ENCODE results near the gene ITPR2.
"Not testable (repeated sequence)": the region's sequence is repeated elsewhere in the genome, so short reads cannot be mapped to it uniquely, and the experiment has no call there.

ITPR2 gene

GRCh38 chr12:26699237-26699636 is 133.8 kb downstream of the ITPR2 start:
- DNase-seq, result no peak

GRCh38 chr12:26698186-26698585 is 134.8 kb downstream of the ITPR2 start:
- DNase-seq, result no peak

GRCh38 chr12:26697217-26697616 is 135.8 kb downstream of the ITPR2 start:
- DNase-seq, result no peak

GRCh38 chr12:26696613-26697092 is 136.3 kb downstream of the ITPR2 start:
- no peak for DNase-seq

GRCh38 chr12:26696048-26696612 is 136.9 kb downstream of the ITPR2 start:
- DNase-seq, result no peak

DNA sequence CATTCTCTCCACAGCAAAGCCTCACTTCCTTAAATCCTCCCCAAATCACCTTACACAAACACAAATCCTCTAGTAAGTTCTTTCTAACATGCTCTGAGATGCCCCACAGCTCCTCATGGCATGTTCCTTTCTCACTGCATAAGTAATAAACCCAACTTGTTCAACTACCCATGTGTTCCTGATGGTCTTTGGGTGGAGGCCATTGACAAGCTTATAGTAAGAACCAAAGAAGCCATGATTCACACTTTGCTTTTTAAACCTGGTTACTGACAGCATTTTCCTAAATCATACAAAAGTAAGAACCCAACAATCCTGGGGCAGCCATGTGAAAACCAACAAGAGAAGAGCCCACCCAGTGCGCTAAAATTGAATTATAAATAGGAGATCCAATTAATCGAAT is 138.6 kb downstream of the ITPR2 start:
- no peak for DNase-seq

GRCh38 chr12:26692407-26692806 is 140.6 kb downstream of the ITPR2 start:
- no peak for DNase-seq

DNA sequence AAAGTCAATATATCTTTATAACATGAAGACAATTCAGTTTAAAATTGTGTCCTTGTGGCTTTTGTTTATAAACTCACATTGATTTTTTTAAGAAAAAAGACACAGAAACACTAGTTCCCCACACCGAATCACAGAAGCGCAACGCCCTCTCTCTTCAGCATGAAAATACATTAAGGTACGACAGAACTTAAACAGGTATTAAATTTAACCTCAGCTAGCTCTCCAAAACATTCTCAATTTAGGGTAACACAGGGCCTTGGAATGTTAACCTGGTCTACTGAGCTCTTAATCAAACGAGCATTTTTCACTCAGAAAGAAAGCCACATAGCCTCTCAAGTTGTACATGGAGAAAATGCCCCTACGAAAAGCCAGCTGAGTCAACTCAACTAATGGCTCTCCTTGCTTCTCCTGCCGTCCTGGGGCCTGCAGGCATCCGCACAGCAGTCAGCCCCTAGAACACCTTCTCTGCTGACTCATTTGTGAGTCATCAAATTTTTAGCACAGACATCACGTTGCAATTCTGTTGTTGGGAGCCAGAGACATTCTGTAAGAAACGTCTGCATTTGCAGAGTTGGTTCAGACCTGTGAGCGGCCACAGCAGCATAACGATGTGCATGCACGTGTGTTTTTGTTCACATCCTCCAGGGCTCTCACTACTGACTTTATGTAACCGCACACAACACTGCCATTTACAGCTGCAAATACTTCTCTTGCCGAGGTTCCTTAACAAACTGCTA is 141.6 kb downstream of the ITPR2 start:
- DNase-seq, result no peak

DNA sequence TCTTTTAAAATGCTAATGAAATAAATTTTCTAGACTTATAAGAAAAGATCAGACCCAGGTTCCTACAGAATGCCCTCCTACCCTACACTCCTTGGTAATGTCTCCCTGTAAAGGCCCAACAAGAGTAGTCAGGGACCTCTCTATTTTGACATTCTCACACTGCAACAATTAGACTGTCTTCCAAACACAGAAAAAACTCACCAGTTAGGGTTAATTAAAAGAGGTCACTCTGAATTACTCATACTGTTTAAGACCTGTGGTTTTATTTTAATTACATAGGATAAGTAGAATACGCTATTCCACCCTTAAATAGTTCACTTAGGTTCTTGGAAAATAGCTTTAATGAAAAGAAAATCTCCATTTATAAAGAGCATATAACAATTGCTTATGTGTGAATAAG is 142.4 kb downstream of the ITPR2 start:
- DNase-seq, result no peak

GRCh38 chr12:26689281-26689841 is 143.6 kb downstream of the ITPR2 start:
- no peak for DNase-seq

DNA sequence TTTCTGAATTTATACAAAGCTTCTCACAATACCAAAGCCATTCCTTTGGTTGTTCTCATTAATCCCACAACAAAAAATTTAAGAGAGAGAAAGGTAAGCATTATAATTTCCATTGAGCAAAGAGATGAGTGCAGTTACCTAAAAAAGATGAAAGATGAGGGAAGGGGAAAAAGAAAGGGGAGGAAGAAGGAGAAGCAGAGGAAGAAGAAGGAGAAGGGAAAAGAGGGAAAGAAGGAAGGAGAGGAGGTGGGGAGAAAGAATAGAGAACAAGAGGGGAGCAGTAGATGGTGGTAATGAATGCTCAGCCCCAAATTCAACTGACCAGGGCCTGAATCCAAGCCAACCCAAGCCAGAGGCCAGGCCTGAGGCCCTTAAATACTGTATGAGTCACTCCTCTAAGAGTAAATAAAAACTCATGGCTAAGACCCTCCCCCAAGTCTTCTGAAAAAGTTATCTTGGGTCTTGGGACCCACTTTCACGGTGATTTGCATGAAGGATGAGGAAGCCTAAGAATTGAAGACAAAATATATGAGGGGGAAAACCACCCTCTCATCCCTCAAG is 144.6 kb downstream of the ITPR2 start:
- no peak for DNase-seq

DNA sequence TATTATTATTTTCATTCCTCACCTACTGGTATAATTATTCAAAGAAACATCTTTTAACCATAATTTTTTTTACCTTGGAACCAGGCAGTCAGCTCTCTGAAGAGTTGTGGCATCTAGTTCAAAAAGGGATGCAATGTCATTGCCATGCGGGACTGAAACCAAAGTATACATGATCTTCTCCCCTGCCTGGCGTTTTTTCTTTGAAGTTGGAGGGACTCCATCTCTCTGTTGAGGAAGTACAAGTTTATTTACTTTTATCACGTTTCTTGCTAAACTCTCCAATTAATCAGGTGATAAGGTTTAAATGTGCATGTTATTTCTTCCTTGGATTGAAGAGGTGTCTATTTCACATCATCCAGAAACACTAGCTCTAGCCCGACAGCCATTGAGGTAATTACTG is 146.6 kb downstream of the ITPR2 start:
- no peak for DNase-seq

- no peak for DNase-seq
Measured at GRCh38 chr12:26684101-26684500, 148.9 kb downstream of the ITPR2 start.

- DNase-seq, result no peak
Measured at GRCh38 chr12:26683443-26683842, 149.6 kb downstream of the ITPR2 start.

DNA sequence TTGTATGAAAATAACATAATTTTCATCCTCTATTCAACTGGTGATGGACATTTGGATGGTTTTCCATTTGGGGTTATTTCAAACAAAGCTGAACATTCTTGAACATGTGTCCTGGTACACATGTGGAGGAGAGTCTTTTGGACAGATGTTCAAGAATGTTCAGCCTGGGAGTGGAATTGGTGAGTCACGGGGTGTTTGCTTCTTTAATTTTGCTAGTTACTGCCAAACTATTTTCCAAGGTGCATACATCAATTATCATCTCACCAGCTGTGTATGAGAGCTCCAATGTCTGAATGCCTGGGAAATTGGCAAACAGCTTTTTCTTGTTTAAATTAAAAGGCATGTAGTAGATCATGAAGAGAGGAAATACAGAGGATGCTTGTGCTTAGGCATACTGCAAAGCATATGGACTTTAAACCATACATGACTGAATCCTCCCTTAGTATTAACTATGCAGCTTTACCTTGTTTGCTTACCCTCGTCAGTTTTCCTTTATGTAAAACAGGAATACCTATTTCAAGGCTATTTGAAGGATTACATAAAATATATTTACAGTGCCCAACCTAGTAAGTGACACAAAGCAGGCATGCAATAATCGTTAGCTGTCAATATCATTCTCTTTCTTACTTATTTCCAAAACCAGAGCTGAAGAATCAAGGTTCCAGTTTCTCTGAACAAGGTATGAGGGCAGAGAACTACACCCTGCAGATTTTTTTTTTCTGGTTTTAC is 152.1 kb downstream of the ITPR2 start:
- no peak for DNase-seq

DNA sequence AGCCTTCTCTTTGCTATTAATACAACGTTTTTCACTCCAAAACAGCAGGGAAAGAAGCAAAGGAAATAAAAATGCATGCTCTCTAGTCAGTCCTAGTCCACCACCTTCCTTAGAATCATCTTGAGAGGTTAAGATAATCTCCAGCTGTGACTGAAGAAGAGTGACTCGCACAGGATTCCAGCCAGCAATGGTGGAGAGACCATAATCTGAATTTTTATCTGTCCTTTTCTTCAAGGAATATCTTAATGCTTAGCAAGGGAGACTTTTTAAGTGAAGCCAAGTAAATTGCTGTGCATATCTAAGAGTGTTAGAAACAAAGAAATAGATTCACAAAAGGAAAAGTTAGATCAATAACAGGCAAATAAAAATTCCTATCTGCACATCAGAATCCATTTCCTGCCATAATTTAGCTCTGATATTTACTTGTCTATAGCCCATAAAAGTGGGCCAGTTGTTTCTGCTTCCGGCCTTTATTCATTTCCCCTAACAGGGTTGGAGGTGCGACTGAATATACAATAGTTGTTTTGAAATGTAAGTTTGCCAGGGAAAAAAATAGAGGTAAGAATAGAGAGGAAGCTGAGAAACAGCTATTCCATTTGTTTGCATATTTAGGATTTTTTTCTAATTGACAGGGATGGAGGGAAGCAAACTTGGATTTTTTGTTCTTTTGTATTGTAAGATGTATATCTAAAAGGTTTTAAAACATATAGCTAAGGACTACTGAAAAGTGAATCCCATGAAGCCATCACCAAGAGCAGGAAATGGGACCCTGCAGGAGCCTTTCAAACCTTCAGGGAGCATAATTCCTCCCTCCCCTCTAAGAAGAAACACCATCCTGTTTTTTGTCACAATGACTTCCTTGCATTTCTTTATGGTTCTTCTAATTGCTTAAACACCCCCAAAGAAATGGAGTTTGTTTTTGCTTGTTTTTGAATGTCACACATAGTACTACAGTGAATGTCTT is 154.0 kb downstream of the ITPR2 start:
- no peak for DNase-seq

DNA sequence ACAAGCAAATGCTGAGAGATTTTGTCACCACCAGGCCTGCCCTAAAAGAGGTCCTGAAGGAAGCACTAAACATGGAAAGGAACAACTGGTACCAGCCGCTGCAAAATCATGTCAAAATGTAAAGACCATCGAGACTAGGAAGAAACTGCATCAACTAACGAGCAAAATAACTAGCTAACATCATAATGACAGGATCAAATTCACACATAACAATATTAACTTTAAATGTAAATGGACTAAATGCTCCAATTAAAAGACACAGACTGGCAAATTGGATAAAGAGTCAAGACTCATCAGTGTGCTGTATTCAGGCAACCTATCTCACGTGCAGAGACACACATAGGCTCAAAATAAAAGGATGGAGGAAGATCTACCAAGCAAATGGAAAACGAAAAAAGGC is 161.5 kb downstream of the ITPR2 start:
- DNase-seq, result not testable (repeated sequence)

DNA sequence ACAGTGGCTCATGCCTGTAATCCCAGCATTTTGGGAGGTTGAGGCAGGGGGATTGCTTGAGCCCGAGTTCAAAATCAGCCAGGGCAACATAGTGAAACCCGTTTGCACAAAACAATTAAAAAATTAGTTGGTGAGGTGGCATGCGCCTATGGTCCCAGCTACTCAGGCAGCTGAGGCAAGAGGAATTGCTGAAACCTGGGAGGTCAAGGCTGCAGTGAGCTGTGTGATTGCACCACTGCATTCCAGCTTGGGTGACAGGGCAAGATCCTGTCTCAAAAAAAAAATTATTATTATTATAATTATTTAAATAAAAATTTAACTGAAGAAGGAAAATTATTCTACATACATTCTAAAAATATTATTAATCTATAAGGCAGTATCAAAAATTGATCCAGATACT is 164.1 kb downstream of the ITPR2 start:
- no peak for DNase-seq

DNA sequence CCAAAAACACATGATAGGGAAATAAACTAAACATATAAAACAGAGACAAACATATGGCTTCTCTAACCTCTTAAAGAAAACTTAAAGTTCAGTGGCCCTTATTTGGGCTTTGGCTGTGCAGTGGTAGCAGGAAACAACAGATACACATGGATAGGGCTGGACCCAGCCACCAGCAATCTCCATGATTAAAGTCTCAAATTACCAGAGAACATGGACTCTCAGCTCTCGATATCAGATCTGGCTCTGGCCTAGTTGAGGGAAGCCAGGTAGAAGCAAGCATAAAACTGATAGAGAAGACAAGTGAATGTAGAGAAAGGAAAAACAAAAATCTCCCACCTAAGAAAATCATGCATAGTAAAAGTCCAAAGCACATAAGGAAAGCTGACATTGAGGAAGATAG is 164.8 kb downstream of the ITPR2 start:
- no peak for DNase-seq

- DNase-seq, result no peak
Measured at GRCh38 chr12:26666286-26666685, 166.7 kb downstream of the ITPR2 start.

GRCh38 chr12:26661399-26661798 is 171.6 kb downstream of the ITPR2 start:
- no peak for DNase-seq

DNA sequence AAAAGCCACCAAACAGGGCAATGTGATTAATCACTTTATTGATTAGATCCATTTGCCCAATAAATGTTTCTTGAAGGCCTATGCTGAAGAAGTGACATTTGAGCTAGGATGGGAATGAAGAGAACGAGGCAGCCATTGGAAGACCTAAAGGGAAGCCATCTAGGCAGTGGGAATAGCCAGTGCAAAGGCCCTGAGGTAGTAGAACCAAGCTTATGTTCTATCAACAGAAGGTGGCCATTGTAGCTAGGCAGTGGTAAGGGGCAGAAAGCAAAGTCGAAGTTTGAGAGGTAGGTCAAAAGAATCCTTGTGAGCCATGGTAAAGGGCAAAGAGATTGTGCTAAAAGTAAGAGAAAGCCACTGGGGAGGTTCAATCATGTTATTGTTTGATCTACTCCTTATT is 173.1 kb downstream of the ITPR2 start:
- no peak for DNase-seq

All from activated naive CD4-positive, alpha-beta T cell treated with anti-CD3 and anti-CD28 coated beads, Interleukin-2, amount 50 U/mL, for 16 hours (primary cell).